GM18867 (cell line): ENCODE data around the gene DDX18.
"Not testable (repeated sequence)": the region's sequence is repeated elsewhere in the genome, so short reads cannot be mapped to it uniquely, and the experiment has no call there.

ENCODE experiments used
- ATAC-seq: cut with Tn5 transposase; IDR thresholded peaks from one replicate; pipeline ENCODE4 v1.9.1; 2021; ENCODE audit warnings: mild to moderate bottlenecking, moderate library complexity; ENCODE audit not compliant: unreplicated experiment

The DDX18 gene

DNA sequence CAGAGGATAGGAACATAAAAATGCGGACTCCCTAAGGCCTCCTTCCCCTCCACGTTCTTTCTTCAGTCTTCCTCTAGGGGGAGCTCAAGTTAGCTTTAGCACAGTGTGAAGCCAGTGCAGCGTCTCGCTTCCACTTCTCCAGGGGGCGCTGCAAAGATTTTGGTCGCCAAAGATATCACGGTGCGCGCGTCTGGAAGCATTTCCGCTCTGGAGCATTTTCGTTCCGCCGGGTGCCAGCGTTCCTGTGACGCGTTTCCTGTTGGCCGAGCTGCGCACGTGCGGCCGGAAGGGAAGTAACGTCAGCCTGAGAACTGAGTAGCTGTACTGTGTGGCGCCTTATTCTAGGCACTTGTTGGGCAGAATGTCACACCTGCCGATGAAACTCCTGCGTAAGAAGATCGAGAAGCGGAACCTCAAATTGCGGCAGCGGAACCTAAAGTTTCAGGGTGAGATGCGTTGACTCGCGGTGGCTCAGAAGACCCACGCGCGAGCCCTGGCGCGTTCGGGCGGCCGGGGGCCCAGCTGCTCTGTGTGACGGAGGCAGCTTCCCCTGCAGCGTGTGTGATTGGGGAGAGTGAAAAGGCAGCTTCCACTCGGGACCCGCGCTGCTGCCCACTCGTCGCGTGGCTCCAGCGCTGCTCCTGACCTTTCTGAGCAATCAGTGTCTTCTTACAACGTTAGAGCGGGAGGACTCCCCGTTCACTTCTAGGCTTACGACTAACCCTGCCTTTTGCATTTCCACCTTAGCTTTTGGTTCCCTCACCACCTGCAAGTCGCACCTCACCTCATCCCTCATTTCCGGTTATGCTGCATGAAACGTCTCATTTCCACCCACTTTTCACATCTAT lies at the start of gene DDX18:
TSS of gene DDX18 (plus strand) at position 275 of the 848 bp plus-strand sequence. CDS start at position 362, 87 bp downstream.
- peak; percentile 97 for ATAC-seq

DNA sequence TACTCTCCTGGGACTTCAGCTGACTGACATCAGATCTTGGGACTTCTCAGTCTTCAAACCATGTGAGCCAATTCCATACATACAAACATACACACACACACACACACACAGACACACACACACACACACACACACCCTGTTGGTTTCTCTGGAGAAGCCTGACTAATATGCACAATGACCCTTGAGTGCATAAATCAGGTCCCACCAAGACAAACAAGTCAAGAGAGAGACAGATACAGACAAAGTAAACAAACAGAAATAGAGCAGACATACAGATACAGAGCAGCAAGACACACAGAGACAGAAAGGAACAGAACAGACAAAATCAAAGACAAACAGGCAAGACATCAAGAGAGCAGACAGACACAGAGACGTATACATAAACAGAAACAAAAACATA lies 43.8 kb upstream of the DDX18 start:
- ATAC-seq: no peak

DNA sequence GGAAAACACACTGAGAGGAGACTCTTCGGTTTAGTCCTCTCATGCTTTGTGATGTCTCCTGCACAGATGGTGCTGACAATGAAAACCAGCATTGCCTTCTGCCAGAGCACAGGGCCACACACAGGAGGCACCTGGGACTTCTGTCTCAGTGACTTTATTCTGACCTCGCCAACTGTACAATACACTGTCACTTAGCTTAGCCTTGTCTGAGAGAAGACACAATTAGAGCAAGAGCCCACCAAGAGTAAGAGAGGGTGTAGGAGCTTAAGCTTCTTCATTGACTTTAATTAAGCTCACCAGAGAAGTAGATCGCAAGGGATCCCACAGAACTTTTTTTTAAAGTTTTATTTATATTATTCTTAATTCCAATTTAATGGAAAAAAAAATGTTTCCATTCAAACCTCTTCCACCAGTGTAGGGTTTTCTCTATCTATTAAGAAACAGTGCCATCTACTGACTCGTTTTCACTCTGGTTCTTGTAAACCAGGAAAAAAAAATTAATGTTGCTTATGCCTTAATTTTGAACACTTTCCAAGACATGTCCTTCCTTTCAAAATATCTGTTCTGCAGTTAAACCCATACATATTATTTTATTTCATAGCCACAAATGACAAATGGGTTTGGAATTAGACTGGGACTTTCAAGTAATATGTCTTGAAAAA lies 42.4 kb upstream of the DDX18 start:
- peak; percentile 62 for ATAC-seq

DNA sequence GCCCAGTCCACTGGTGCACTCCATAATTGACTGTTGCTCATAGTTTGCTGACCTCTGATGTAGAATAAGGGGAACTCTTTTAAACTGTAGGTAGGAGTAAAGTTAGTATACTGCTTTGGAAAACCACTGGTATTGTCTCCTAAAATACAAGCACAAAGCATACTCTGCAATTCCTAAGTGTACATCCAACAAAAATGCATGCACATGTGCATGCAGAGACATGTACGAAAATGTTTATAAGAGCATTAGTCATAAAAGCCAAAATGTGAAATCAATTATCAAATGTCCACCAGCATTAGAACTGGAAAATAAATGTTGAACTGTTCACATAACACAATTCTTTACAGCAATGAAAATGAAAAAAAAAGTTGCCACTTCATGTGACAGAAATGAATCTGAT lies 39.8 kb upstream of the DDX18 start:
- no peak for ATAC-seq

DNA sequence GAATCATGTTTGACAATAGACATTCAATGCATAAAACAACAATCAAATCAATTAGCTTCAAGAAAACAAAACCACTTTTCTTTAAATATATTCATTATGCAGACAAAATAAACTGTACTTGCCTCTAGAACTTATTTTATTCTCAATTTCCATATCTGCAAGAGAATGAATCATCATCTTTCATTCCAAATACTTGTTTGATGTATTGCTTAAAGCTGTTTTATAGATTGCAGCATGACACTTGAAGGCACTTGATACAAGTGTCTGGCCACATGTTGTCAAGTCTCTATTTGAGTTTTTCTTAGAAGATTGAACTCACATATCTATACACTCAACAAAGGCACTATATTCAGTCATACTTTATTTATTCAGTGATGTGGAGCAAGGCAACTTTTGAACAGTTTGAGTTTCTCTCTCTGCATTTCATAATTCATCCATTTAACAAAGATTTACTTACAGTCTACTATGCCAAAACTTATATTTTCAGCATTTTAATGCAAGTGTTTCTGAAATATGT lies 38.7 kb upstream of the DDX18 start:
- no peak for ATAC-seq

DNA sequence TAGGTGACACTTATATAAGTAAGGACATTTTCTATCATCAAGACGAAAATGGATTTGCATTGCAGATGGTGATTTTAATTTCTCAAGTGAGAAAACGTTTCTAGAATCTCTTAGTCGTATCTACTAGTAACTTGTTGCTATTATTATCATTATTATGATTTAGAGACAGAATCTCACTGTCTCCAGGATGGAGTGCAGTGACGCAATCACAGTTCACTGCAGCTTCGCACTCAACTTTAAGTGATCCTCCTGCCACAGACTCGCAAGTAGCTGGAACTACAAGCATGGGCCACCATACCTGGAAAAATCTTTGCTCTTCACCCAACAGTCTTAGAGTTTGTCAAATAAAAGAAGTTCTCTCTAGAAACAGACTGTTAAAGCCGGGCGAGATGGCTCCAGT lies 37.6 kb upstream of the DDX18 start:
- ATAC-seq: no peak

DNA sequence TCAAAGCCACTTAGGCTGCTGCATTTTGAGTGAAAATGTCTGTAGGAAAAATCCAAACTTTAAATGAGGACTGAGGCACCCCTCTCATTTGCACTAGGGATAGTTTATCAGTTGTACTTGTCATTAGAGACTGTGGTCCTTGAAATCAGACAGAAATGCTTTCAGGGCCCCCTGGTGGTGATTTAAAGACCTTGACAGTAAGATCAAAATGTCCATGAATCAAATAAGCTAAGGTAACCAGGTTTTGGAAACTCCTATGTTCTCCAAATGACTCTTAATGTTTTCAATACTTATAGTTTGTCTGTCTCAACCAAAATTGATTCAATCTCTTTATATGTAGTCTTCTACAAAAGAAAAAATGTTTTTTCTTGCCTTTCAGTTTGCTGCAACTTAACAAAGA lies 28.8 kb upstream of the DDX18 start:
- ATAC-seq: peak; percentile 94

DNA sequence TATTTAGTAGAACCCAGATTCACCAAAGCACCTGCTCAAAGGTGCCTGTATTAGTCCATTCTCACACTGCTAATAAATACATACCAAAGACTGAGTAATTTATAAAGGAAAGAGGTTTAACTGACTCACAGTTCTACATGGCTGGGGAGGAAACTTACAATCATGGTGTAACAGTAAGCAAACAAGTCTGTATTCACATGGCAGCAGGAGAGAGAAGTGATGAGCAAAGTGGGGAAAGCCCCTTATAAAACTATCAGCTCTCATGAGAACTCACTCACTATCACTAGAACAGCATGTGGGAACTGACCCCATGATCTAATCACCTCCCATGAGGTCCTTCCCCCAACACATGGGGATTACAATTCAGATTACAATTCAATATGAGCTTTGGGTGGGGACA lies 28.0 kb upstream of the DDX18 start:
- ATAC-seq: no peak

DNA sequence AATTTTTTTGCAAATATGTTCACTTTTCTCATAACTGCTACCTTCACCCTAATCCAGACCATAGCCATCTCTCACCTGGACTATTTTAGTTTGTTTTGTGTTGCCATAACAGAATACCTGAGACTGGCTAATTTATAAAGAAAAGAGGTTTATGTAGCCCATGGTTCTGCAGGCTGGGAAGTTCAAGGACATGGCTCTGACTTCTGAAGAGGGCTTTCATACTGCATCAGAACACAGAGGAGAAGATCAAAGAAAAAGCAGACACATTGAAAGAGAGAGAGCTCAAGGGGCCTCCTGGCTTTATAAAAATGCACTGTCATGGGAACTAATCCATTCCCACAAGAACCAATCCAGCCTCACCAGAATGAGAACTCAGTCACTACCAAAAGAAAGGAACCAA lies 25.0 kb upstream of the DDX18 start:
- ATAC-seq: no peak

DNA sequence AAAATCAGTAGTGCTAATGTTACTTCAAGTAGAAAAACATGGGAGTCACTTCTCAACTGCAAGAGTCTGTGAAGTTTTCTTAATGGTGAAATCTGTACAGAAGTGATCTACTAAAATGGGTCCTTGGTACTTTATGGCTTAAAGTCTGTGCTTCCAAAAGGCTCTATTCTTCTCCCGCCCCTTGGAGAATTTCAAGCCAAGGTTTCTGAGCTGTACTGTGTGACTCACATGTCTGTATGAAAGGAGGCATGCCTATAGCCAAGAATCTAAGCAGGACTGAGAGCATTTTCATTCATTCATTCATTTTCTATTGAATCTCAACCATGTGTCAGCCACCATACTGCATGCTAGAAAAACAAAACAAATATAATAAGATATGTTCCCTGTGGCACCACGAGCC lies 19.8 kb upstream of the DDX18 start:
- ATAC-seq: no peak

DNA sequence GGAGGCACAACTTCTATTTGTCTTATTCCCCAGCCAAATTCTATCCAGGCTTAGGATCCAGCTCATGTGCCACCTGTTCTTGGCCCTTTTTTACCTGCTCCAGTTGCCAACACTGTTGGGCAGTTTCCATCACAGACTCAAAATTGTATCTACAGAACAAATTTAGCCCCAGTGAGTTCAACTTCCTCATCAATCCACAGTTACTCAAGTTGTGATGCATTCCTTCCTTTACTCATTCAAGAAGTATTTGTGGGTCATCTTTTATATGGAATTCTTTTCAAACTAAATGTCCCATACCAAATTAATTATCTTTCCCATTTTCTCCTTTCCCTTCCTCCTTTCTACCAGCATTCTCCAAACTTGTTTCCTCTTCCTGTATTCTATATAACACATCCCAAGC lies 12.7 kb upstream of the DDX18 start:
- ATAC-seq: no peak

DNA sequence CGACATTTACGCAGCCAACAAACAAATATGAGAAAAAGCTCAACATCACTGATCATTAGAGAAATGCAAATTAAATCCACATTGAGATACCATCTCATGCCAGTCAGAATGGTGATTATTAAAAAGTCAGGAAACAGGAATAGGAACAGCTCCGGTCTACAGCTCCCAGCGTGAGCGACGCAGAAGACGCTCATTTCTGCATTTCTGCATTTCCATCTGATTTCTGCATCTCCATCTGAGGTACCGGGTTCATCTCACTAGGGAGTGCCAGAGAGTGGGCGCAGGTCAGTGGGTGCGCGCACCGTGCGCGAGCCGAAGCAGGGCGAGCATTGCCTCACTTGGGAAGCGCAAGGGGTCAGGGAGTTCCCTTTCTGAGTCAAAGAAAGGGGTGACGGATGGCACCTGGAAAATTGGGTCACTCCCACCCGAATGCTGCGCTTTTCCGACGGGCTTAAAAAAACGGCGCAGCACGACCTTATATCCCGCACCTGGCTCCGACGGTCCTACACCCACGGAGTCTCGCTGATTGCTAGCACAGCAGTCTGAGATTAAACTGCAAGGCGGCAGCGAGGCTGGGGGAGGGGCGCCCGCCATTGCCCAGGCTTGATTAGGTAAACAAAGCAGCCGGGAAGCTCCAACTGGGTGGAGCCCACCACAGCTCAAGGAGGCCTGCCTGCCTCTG lies 10.7 kb upstream of the DDX18 start:
- ATAC-seq: not testable (repeated sequence)

DNA sequence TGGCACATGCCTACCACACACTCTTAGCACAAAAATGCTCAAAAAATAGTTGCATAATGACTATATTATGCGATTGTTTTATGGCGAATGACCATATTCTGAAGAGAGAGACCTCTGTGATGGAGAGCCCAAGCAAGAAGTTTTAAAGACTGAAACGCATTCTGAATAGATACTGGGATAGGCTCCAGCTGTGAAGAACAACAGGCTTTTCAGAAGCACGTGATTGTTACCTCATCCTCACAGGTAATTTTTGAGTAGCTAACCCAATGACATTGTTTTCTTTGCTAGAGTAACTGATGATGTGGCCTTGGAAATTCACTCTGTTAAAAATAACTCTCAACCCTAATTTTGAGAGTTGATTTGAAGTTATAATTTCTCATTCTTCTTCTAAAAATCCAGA lies 2.0 kb upstream of the DDX18 start:
- no peak for ATAC-seq

DNA sequence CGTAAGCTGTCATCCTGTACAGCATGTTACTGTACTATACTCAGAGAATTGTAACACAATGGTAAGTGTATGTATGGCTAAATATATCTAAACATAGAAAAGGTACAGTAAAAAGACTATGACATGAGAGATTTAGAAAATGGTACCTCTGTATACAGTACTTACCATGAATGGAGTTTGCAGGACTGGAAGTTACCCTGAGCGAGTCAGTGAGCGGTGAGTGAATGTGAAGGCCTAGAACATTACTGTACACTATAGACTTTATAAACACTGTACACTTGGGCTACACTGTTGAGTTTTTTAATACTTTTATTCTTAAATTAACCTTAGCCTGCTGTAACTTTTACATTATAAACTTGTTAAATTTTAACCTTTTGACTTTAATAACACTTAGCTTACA lies 1.5 kb downstream of the DDX18 start:
- no peak for ATAC-seq

DNA sequence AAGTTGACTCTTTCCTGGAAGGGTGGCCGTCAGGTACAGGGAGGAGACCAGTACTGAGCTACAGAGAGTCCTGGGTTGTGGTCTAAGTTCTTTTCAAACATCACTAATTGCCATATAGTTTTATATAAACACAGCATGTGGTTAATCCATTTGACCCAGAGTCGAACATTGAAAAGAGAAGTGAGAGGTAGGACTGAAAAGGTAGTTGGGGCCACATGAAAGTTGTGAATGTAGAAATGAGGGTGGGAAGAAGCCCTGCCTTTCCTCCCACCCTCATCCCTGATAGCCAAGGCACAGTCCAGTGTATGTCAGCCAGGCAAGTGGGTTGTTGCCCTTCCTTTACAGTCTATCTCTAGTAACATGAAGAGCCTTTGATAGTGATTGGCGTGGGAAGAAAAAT lies 4.4 kb downstream of the DDX18 start:
- ATAC-seq: no peak

DNA sequence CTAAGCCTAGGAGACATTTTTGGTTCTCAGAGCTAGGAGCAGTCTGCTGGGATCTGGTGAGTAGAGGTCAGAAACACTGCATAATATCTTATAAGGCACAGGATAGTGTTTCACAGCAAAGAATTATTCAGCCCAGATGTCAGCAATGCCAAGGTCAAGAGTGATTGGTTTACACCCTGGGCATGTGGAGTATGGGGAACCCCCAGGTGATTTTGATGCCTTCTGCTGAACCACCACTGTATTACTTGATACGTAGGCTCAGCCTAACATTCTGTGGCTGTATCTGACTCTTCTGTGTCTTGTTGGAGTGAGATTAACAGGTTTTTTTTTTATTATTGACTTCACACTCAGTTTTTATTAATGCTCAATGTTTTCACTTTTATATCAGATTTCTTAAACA lies 6.0 kb downstream of the DDX18 start:
- ATAC-seq: peak; percentile 60

DNA sequence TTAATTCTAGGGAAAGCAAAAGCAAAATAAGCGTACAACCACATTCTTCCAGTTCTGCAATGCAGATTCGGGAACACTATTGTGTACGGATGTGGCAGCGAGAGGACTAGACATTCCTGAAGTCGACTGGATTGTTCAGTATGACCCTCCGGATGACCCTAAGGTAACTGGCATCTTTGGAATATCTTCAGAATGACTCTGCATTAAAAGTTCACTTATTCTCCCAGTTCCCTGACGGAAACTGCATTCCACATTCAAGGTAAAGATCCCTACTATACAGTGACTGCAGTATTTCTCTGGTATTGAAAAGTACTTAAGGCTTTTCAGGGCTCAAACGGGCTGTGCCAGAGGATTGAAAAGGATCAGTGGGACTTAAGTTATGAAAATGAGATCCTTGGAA lies 10.9 kb downstream of the DDX18 start:
- ATAC-seq: no peak

DNA sequence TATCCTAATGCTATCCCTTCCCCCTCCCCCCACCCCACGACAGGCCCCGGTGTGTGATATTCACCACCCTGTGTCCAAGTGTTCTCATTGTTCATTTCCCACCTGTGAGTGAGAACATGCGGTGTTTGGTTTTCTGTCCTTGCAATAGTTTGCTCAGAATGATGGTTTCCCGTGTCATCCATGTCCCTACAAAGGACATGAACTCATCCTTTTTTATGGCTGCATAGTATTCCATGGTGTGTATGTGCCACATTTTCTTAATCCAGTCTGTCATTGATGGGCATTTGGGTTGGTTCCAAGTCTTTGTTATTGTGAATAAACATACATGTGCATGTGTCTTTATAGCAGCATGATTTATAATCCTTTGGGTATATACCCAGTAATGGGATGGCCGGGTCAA lies 13.0 kb downstream of the DDX18 start:
- ATAC-seq: not testable (repeated sequence)

DNA sequence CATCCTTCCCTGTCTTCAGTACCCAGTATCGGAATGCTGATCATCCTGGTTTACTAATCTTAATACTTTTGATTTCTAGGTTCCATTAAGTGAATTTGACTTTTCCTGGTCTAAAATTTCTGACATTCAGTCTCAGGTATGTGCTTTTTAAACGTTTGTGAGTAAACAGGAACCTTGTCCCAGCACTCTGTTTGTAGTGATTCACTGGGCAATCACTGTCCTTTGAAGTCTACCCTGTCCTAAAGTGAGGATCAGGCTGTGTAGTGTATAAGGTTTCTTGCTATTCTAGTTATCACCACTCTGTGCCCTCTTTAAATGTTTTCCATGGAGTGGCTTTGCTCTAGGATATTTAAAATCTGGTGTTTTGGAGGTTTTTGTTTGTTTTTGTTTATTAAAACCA lies 14.4 kb downstream of the DDX18 start:
- ATAC-seq: no peak

DNA sequence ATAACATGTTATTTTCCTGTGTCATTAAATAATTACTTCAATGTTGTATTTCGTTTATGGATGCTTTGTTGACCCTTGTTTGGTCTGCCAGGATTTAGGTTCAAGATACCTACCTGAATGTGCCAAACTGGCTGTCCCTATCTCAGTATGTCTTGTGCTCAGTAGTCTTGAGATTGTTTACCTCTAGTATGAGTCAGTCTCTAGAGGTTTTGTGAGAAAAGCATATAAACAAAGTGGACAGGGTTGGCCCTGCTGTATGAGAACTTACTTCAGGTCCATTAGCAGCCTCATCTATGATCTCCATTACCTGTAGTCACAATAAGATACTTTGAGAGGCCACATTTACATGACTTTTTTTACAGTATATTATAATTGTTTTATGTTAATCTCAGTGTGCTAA lies 17.8 kb downstream of the DDX18 start:
- no peak for ATAC-seq

DNA sequence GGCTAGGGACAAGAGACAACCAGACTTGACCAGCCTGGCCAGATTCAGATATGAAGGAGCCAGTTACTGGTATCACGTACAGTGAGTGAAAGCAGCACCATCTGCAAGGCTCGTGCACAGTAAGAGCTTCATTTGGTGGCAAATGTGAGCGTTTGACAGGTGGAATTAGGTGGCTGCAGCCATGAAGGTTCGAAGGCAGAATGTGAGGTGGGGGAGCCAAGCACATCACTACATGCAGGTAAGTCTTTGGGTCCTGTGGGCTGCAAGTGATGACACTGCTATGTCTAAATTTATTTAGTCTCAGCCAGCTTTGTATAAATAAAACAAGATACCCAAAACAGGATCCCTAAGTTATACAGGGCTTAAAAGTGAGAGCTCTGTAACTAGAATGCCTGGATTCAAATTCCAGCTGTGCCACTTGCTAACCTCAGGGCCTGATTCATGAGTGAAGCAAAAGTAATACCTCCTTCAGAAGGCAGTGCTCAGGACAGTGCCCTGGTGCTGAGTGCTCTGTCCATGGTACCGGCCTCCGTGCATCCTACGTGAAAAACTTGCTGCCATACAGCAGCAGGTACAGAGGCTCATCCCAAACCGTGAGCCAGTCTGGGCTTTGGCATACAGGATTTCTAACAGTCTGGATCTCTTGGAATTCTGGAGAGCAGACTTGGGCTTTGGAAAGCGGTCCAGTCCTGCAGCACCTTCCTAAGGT lies 18.6 kb downstream of the DDX18 start:
- ATAC-seq: no peak
